Stimulated activated CD4-positive, alpha-beta T cell treated with anti-CD3 and anti-CD28 coated beads, Interleukin-12 subunit alpha, Interleukin-12 subunit beta, amount 100 ng/mL, for 24 hours (primary cell): Measurements from ENCODE around the gene GNL1.

ENCODE experiments used
- DNase-seq, 2 experiments: peaks; one replicate each; pipeline ENCODE4 v3.0.0-alpha.2; 2020; ENCODE audit warnings: low read depth in 2 of 2

Gene GNL1

GRCh38 chr6:30570263-30570662 lies 14.0 kb upstream of the GNL1 start:
- DNase-seq: no peak

GRCh38 chr6:30568245-30568644 lies 12.0 kb upstream of the GNL1 start:
- DNase-seq: peak in 1 of 2 experiments; percentile 43

- no peak for DNase-seq
Observed at GRCh38 chr6:30565772-30566171, 9.5 kb upstream of the GNL1 start.

GRCh38 chr6:30564114-30564513 lies 7.8 kb upstream of the GNL1 start:
- DNase-seq: no peak

- no peak for DNase-seq
Observed at GRCh38 chr6:30562470-30563425, 6.5 kb upstream of the GNL1 start.

GRCh38 chr6:30560930-30561329 lies 4.6 kb upstream of the GNL1 start:
- DNase-seq: no peak

- DNase-seq: no peak
Observed at GRCh38 chr6:30557683-30557981, 1.3 kb upstream of the GNL1 start.

- DNase-seq: peak; percentile 77 to 88
Observed at GRCh38 chr6:30556906-30557682, 805 bp upstream of the GNL1 start, which contains the start of gene PRR3. PRR3 (plus strand) TSS chr6:30557295; CDS start chr6:30557345, 50 bp downstream.

- DNase-seq: no peak
Observed at GRCh38 chr6:30555816-30556065, 548 bp downstream of the GNL1 start.

- no peak for DNase-seq
Observed at GRCh38 chr6:30554962-30555815, 1.1 kb downstream of the GNL1 start.

GRCh38 chr6:30554404-30554803 lies 1.9 kb downstream of the GNL1 start:
- DNase-seq: no peak

- DNase-seq: no peak
Observed at GRCh38 chr6:30548375-30548774, 7.9 kb downstream of the GNL1 start.

- DNase-seq: no peak
Observed at GRCh38 chr6:30547454-30547853, 8.8 kb downstream of the GNL1 start.

GRCh38 chr6:30544666-30545272 lies 11.5 kb downstream of the GNL1 start:
- DNase-seq: no peak

- DNase-seq: no peak
Observed at GRCh38 chr6:30543821-30544220, 12.5 kb downstream of the GNL1 start.

GRCh38 chr6:30542915-30543314 lies 13.4 kb downstream of the GNL1 start:
- no peak for DNase-seq

GRCh38 chr6:30542404-30542725 lies 13.9 kb downstream of the GNL1 start:
- no peak for DNase-seq

- peak; percentile 49 to 68 for DNase-seq
Observed at GRCh38 chr6:30541515-30542403, 14.5 kb downstream of the GNL1 start.

- no peak for DNase-seq
Observed at GRCh38 chr6:30537931-30538330, 18.4 kb downstream of the GNL1 start.

GRCh38 chr6:30533460-30534294 lies 22.6 kb downstream of the GNL1 start:
- DNase-seq: no peak
